Pancreas (tissue), 10 donors: Measurements from ENCODE around the gene MTMR2. TPM values are rescaled to one million over a fixed set of nuclear protein-coding genes. Genes with fewer than 3 reads are reported as not detected.

Experiments
- ATAC-seq, 4 donors: fragments of 200-7000 bp; cut with Tn5 transposase; one replicate each; pipeline versions ENCODE4 v1.8.0 to v1.9.1; 2020; ENCODE audit warnings: mild to moderate bottlenecking in 4 of 4, moderate library complexity in 4 of 4
- DNase-seq, 6 donors: peaks; one replicate each; pipeline ENCODE4 v3.0.0-alpha.2; 2020
- FAIRE-seq: peaks from 2 replicates; lab custom pipeline; 2012; peaks lifted over from hg19 to GRCh38; lab: Jason Lieb, UNC
- H3K27ac ChIP-seq, 4 donors: fragments of 200-600 bp; sonication (generic); 1 replicate in 3 of 4; 2 replicates in 1 of 4; pipeline versions ENCODE4 v1.5.0 to v1.8.0; 2020
- H3K27me3 ChIP-seq, 4 donors: fragments of 200-600 bp; one replicate each; pipeline ENCODE4 v1.8.0; 2021
- H3K36me3 ChIP-seq, 3 donors: fragments of 200-600 bp; sonication (generic) in 1 of 3; one replicate each; pipeline versions ENCODE4 v1.5.0 to v1.8.0; 2020 to 2021
- H3K4me1 ChIP-seq, 3 donors: fragments of 200-600 bp; one replicate each; pipeline ENCODE4 v1.8.0; 2021
- H3K4me3 ChIP-seq, 4 donors: fragments of 200-600 bp; sonication (generic) in 2 of 4; one replicate each; pipeline versions ENCODE4 v1.5.0 to v1.8.0; 2020 to 2021
- H3K9me3 ChIP-seq, 4 donors: fragments of 200-600 bp; one replicate each; pipeline ENCODE4 v1.8.0; 2021
- WGBS, 2 donors: extraction: QIAGEN DNeasy Blood & Tissue Kit; methylation state at CpG; one replicate each; pipeline ENCODE4 v1.1.7; 2013; 5-methylcytosine and 5-hydroxymethylcytosine counted together
- intact Hi-C, 3 donors: fragments of 100-400 bp; cut with DNase I; formaldehyde crosslinking; loops; one replicate each; pipeline versions ENCODE4 v1.11.1 to v1.14.2; 2022
- polyA plus RNA-seq, 2 donors: library from polyadenylated mRNA; stranded (reverse); fragments of 200-250 nt; gene quantifications; one replicate each; pipeline ENCODE4 v1.2.3, GENCODE V29; 2013
- total RNA-seq, 6 donors: library from RNA; stranded (reverse); fragmentation: NEBNext Ultra II Directional in 4 of 6; extraction: Animal tissue kit (Norgen Biotek cat#: 25700) in 4 of 6; gene quantifications; one replicate each; pipeline versions ENCODE4 v1.2.1 to v1.2.4, GENCODE V29; 2021 to 2023
- TF ChIP-seq, protein P1 (sequence below), 4 donors: fragments of 200-600 bp; sonication (generic) in 3 of 4; IDR thresholded peaks; one replicate each; pipeline versions ENCODE4 v1.5.0 to v1.8.0; 2021; ENCODE audit warnings: antibody characterized with exemption in 4 of 4
- donor health status: healthy with polysubstance abuse.
- donor health status: DM: no; HTN: no; CAD: no; lungs with moderate emphysema.
- donor health status: DM: no; HTN: no; CAD: no.
- donor health status: control.
- donor health status: control.
- donor health status: Bipolar disorder and iron deficiency.
- donor health status: DM: yes; HTN: yes; CAD: no.
- donor health status: DM: no; HTN: no; CAD: no.
- donor health status: DM: no; HTN: no; CAD: no.
- donor health status: DM: yes; HTN: yes; CAD: no.

MTMR2 gene
- total and polyA plus RNA-seq, 8 donors: 5.1 to 14.4 (median 9.8) TPM

- H3K27me3 ChIP-seq: no peaks in the 10 kb centered on the region
- H3K4me3 ChIP-seq: no peak overlapping the region
- H3K9me3 ChIP-seq: no peaks in the 10 kb centered on the region
- no peaks in the 10 kb centered on the region for H3K36me3 ChIP-seq
- WGBS, 2 donors: 91 to 94% methylated on average over 4 of the region's 4 CpGs
- DNase-seq (no peak), FAIRE-seq (peak; percentile 9), ATAC-seq (no peak)
- H3K27ac ChIP-seq: no peak overlapping the region
- TF ChIP-seq, protein P1, sequence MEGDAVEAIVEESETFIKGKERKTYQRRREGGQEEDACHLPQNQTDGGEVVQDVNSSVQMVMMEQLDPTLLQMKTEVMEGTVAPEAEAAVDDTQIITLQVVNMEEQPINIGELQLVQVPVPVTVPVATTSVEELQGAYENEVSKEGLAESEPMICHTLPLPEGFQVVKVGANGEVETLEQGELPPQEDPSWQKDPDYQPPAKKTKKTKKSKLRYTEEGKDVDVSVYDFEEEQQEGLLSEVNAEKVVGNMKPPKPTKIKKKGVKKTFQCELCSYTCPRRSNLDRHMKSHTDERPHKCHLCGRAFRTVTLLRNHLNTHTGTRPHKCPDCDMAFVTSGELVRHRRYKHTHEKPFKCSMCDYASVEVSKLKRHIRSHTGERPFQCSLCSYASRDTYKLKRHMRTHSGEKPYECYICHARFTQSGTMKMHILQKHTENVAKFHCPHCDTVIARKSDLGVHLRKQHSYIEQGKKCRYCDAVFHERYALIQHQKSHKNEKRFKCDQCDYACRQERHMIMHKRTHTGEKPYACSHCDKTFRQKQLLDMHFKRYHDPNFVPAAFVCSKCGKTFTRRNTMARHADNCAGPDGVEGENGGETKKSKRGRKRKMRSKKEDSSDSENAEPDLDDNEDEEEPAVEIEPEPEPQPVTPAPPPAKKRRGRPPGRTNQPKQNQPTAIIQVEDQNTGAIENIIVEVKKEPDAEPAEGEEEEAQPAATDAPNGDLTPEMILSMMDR (IDR thresholded peaks at IDR 0.05): no peak
- intact Hi-C loops: no loop called here
- peaks cover 0 to 4% (median 4%) of the 10 kb centered on the region in 3 donors for H3K4me1 ChIP-seq
These were observed 30.9 kb downstream of the MTMR2 start for GRCh38 chr11:95892892-95893570.

GRCh38 chr11:95892492-95892891 lies 31.4 kb downstream of the MTMR2 start:
- ATAC-seq: no peak
- intact Hi-C loops: no loop called here
- TF ChIP-seq, protein P1 (IDR thresholded peaks at IDR 0.05): no peak
- 94 to 98% methylated on average over 2 of the region's 2 CpGs for WGBS, 2 donors
- Histone ChIP-seq H3K4me3 (no peak overlapping the region), H3K36me3 (no peaks in the 10 kb centered on the region), H3K4me1 (peaks cover 0 to 4% (median 4%) of the 10 kb centered on the region in 3 donors), H3K9me3 (no peaks in the 10 kb centered on the region), H3K27ac (no peak overlapping the region), H3K27me3 (no peaks in the 10 kb centered on the region)
- no peak for FAIRE-seq
- DNase-seq: no peak

DNA sequence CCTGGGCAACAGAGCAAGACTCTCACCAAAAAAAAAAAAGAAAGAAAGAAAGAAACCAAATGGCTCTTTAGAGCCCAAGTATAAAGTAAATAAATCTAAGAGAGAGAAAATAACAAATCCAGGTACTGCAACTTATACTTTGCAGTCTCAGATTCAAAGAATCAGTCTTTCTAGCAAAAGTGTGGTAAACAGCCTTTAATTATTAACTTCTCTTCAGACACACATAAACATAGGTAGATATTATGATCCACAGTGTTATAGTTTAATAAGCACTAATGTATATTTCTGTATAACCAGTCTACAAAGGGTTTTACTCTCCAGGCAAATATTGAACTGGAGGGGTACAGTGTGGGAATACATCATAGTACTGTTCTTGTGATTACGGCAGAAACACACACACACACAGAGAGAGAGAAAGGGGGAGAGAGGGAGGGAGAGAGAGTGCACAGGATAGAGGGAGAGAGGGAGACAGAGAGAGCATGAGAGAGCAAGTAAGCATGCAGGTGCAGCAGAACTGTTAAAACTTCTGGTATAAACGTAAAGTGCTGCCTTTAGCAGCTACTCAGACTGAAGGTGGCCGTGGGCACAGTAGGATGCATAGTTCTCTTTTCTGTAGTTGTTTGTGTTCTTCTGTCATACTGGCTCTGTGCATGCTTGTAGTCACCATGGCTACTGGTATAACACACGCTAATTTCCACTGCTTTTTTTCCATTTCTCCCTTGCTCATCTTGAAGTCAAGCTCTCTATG lies 32.3 kb downstream of the MTMR2 start:
- ATAC-seq (peak in 3 of 4 donors; percentile 23 to 45 (median 45)), FAIRE-seq (no peak), DNase-seq (no peak)
- Histone ChIP-seq H3K36me3 (no peaks in the 10 kb centered on the region), H3K4me1 (peaks cover 0 to 4% (median 4%) of the 10 kb centered on the region in 3 donors), H3K9me3 (no peaks in the 10 kb centered on the region), H3K27ac (no peak overlapping the region), H3K27me3 (no peaks in the 10 kb centered on the region), H3K4me3 (no peak overlapping the region)
- intact Hi-C loops: no loop called here
- WGBS, 2 donors: 59 to 66% methylated on average over 4 of the region's 4 CpGs
- TF ChIP-seq, protein P1 (IDR thresholded peaks at IDR 0.05): no peak

- H3K27me3 ChIP-seq: no peaks in the 10 kb centered on the region
- intact Hi-C loops: no loop called here
- H3K9me3 ChIP-seq: no peaks in the 10 kb centered on the region
- no peak for FAIRE-seq
- no peak for DNase-seq
- no peak overlapping the region for H3K27ac ChIP-seq
- no peak overlapping the region for H3K4me3 ChIP-seq
- ATAC-seq: no peak
- no peaks in the 10 kb centered on the region for H3K36me3 ChIP-seq
- WGBS, 2 donors: 98 to 99% methylated on average over 4 of the region's 4 CpGs
- H3K4me1 ChIP-seq: peaks cover 0 to 4% (median 4%) of the 10 kb centered on the region in 3 donors
- TF ChIP-seq, protein P1 (IDR thresholded peaks at IDR 0.05): no peak
These were observed 35.1 kb downstream of the MTMR2 start for GRCh38 chr11:95888852-95889251.

- intact Hi-C loops: no loop called here
- H3K27me3 ChIP-seq: no peaks in the 10 kb centered on the region
- H3K4me3 ChIP-seq: no peak overlapping the region
- no peak overlapping the region for H3K27ac ChIP-seq
- H3K36me3 ChIP-seq: no peaks in the 10 kb centered on the region
- TF ChIP-seq, protein P1 (IDR thresholded peaks at IDR 0.05): no peak
- FAIRE-seq (no peak), ATAC-seq (no peak), DNase-seq (no peak)
- H3K9me3 ChIP-seq: no peaks in the 10 kb centered on the region
- H3K4me1 ChIP-seq: peaks cover 0 to 4% (median 4%) of the 10 kb centered on the region in 3 donors
These were observed 35.5 kb downstream of the MTMR2 start for GRCh38 chr11:95888439-95888838.
